COR-L47 (cell line): ENCODE measurements around the gene LCOR.
A peak's percentile ranks its signal among the peaks of the same experiment; 100 is the strongest.

Source experiments
- DNase-seq: peaks from one replicate; lab custom pipeline; 2025; lab: John Stamatoyannopoulos, UW

Gene LCOR

GRCh38 chr10:97012470-97012869 is 180.4 kb downstream of the LCOR start:
- no peak for DNase-seq

GRCh38 chr10:97013568-97013967 is 181.5 kb downstream of the LCOR start:
- DNase-seq, result no peak

GRCh38 chr10:97013983-97014382 is 181.9 kb downstream of the LCOR start:
- DNase-seq, result no peak

- no peak for DNase-seq
These were observed 183.1 kb downstream of the LCOR start for GRCh38 chr10:97015240-97015639.

- DNase-seq, result no peak
These were observed 184.8 kb downstream of the LCOR start for GRCh38 chr10:97016728-97017473.

- DNase-seq, result no peak
These were observed 185.4 kb downstream of the LCOR start for GRCh38 chr10:97017474-97017903.

- no peak for DNase-seq
These were observed 186.4 kb downstream of the LCOR start for GRCh38 chr10:97018251-97019212.

GRCh38 chr10:97019213-97019844 is 187.2 kb downstream of the LCOR start:
- DNase-seq, result no peak

- no peak for DNase-seq
These were observed 188.6 kb downstream of the LCOR start for GRCh38 chr10:97020452-97021400.

GRCh38 chr10:97022616-97023015 is 190.5 kb downstream of the LCOR start:
- DNase-seq, result no peak

GRCh38 chr10:97023401-97024167 is 191.5 kb downstream of the LCOR start:
- no peak for DNase-seq

GRCh38 chr10:97024168-97025073 is 192.3 kb downstream of the LCOR start:
- DNase-seq, result no peak

- peak; percentile 15 for DNase-seq
These were observed 193.6 kb downstream of the LCOR start for GRCh38 chr10:97025613-97026242.

- DNase-seq, result no peak
These were observed 196.2 kb downstream of the LCOR start for GRCh38 chr10:97028126-97028831.

- no peak for DNase-seq
These were observed 196.7 kb downstream of the LCOR start for GRCh38 chr10:97028832-97029178.

GRCh38 chr10:97029271-97029670 is 197.2 kb downstream of the LCOR start:
- no peak for DNase-seq

GRCh38 chr10:97030894-97031293 is 198.8 kb downstream of the LCOR start:
- no peak for DNase-seq

GRCh38 chr10:97031459-97031858 is 199.4 kb downstream of the LCOR start:
- no peak for DNase-seq
